ENCODE measurements around the gene BATF.

The BATF gene

DNA sequence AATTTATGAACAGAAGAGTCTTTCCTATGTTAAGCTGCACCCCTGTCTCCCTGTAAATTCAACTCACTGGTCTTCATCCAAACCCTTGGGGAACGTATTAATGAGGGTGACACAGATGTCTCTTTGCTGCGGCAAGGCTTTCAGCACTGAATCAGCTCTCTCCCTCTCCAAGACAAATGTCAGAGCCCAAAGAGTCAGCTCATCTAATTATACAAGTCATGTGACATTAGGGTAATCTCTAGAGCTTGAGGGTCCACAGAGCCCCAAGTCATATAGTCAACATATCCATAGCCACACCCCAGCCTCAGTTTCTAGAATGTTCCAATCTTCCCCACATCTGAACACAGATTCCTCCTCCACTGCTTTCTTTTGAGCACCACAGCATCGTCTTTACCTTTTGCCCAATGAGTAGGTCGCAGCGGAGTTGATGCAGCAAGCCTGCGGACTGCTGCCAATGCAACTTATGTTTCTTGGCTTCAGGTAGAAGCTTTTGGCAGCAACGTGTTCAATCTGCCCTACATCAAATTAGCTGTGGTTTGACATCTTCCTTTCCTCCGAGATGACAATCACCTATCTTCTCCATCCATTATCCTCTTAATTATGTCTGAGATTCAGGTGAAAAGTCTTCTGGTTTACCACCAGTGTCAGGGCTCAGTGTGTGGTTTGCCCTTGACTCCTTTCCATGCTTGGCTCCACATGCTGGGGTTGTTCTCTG, 5.3 kb downstream of the BATF start:
- H3K4me3 ChIP-seq (ENCODE audit: low read depth, low read length): no peak overlapping the region

DNA sequence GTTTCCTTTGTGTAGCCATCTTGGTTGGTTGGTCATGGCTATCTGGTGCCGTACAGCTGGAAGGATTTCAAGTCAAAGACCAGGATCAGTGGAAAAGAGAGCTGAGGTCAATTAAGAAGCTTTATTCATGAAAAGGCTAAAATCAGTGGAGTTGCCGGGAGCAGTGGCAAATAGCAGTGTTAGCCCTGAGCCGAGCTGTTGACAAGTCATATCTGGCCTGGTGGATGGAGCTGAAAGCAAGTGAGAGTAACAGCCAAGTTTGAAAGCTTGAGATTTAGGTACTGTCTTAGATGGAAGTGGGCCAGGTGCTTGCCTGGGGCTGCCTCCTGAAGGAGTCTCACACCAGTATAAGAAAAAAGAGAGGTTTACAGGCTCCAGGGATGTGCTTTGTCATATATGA, 9.0 kb downstream of the BATF start:
- no peak overlapping the region for H3K4me3 ChIP-seq (ENCODE audit: low read depth, low read length)
- no peak for DNase-seq (ENCODE audit: low read depth)

More for the DNA sequence above, 5.3 kb downstream of the BATF start:
- no peak for DNase-seq (ENCODE audit: low read depth)

DNA sequence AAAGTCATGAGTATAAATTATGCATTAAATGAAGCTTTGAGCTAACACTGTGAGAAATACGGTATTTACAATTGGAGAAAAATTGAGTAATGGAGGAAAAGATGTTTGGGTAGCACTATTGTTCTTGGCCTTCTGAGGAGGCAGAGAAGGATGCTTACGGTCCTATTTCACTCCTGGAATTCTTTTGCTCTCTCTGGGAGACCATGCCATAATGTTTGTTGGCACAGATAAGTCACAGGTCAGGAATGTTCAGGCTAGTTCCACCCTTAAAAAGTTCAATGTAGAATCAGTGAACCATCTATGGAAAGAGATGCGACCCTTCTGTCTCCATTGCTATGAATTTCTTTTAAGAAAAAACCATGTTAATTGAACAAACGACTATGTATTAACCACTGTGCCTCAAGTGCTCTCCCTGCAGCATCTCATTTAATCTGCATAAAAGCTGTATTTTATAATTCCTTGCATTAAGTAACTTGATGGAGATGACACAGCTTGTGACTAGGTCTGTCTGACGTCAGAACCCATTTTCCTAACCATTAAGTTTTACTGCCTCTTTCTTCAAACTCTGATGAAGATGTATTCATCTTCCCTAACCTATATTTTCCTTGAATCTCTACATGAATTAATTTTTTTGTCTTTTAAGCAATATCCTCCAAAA, 9.5 kb downstream of the BATF start:
- DNase-seq (ENCODE audit: low read depth): no peak
- H3K4me3 ChIP-seq (ENCODE audit: low read depth, low read length): no peak overlapping the region

DNA sequence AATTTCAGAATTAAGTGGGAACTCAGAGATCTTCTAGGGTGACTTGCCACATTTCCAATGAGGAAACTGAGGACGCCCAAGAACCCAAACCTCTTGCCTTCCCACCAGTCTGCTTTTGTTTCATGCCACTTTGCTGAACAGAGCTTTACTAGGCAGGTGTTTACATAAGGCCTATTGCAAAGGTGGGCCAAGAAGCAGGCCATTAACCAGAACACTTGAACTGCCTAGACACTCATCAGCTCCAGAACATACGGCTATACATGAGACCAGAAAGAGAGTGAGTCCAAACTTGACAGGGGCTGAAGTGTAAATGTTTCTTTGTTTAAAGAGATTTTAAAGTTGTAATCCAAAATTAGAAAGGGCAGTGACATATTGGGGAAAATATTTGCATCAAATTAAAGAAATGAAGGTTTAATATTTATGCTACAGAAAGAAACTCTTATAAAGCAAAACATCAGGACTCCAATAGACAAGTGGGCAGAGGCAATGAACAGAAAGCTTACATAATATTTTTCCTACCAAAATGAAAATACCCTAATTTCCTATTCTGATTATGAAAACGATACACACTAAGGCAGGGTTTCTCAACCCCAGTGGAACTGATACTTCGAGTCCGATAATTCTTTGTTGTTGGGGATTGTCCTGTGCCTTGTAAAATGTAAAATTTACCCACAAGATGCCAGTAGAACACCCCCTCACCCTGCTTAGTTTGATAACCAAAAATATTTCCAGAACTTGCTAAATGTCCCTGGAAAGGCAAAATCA, 11.7 kb downstream of the BATF start:
- no peak for DNase-seq (ENCODE audit: low read depth)
- H3K4me3 ChIP-seq (ENCODE audit: low read depth, low read length): no peak overlapping the region

DNA sequence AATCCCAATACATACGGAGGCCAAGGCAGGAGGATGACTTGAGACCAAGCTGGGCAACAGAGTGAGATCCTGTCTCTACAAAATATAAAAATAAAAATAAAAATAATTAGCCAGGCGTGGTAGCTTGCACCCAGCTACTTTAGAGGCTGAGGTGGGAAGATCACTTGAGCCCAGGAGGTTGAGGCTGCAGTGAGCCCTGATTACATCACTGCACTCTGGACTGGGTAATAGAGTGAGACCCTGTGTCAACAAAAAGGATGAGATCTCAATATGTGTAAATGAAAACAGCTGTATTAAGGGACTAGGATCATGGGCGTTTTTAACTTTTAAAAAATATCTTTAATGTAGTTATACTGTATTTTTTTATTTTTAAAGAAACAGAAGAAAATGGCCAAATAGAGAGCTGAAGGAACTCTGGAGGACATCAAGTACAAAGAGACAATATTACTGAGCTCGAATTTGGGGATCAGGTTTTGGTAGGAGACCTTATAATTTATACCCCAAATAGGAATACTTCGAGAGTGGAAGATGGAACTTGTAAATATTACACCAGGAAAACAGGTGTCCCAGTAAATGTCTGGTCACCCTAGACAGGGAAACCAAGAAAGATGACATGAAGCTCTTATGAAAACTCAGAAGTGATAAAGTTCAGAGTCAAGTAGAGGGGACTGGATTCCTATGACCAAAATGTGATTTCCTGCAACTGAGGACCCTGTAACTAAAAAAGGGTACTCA, 13.1 kb downstream of the BATF start:
- no peak overlapping the region for H3K4me3 ChIP-seq (ENCODE audit: low read depth, low read length)

DNA sequence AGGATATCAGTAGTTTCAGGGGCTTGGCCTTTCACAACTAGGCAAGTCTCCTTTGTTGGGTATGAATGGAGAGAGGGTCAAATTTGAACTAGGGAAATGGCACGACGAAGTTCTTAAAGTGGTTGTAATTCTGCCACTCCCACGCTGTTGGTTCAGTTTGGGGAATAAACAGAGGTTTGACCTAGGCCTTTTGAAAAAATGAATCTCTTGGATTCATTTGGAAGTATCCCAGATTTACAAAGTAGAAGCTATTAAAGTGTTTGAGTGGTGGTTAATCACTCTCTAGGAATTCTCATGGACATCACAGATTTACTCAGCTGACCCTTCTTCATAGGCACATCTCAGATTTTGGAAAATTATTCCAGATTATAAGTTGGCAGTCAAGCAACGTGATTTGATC, 14.8 kb downstream of the BATF start:
- DNase-seq (ENCODE audit: low read depth): no peak
- no peak overlapping the region for H3K4me3 ChIP-seq (ENCODE audit: low read depth, low read length)

More for the DNA sequence above, 13.1 kb downstream of the BATF start:
- DNase-seq (ENCODE audit: low read depth): no peak

DNA sequence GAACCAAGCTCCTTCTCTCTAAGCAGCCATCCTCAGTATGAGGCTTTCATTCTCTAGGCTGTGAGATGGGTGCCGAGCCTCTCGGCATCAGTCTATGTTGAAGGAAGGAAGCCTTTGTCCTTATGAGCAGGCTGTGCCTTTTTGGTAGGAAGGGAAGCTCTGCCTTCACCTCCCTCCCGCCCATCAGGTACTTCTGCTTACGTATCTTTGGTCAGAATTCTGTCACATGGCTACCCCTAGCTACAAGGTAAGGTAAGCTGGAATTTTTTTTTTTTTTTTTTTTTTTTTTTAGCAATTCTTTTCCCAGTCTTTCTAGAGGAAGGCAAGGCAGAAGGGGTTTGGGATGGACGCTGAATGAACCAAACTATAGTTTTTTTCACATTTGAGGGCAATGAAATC, 16.9 kb downstream of the BATF start:
- no peak overlapping the region for H3K4me3 ChIP-seq (ENCODE audit: low read depth, low read length)
- DNase-seq (ENCODE audit: low read depth): no peak

DNA sequence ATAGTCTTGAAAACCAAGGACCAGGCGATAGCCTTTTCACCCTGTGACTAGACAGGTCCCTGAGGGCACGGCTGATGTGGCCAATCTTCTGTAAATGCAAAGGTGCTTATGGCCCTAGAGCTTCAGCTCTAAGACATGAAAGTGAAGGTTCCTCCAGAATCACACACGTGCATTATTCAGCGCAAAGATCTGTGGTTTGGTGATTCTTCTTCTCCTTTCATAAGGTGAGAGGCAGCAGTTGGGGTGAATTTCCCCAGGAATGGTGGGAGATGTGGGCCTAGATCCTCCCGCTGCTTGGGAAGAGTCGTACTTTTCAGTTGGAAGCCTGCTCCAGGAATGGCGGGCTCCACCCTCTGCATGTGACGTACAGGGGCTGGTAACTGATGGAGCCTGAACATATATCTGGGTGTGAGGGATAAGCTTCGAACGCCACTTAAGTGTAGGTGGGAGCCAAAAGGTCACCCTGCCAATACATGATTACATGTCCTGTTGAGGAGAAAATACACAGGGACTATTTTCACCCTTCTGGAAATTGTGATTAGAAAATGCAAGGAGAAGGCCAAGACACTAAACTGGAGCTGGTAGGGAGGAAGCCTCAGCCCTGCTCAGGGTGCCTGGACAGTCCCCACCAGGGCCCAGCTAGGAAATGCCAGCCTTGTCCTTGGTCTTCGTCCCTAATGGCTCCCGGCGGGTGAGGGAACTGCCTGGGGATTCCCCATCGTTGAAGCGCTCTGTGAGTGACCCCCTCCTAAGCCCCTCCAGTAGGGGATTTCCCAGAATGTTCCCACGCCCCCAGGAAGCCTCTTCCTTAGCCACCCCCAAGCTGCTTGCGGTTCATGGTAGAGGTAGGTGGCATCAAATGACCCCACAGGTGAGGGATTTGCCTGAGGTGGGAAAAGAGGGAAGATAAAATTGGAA, 17.6 kb downstream of the BATF start:
- H3K4me3 ChIP-seq (ENCODE audit: low read depth, low read length): no peak overlapping the region
- DNase-seq (ENCODE audit: low read depth): no peak

DNA sequence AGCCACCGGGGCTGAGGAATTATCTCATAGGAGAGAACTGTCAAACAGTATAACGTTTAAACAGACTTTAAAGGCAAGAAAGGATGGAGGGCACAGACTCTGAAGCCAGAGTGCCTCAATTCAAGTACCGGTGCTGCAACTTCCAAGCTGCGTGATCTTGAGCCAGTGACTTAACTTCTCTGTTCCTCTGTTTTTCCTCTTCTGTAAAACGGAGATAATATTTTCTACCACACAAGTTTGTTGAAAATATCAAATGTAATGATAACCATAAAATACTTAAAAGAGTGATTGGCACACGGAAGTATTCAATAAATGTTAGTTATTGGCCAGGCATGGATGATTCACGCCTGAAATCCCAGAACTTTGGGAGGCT, 18.2 kb downstream of the BATF start:
- no peak for DNase-seq (ENCODE audit: low read depth)
- no peak overlapping the region for H3K4me3 ChIP-seq (ENCODE audit: low read depth, low read length)

DNA sequence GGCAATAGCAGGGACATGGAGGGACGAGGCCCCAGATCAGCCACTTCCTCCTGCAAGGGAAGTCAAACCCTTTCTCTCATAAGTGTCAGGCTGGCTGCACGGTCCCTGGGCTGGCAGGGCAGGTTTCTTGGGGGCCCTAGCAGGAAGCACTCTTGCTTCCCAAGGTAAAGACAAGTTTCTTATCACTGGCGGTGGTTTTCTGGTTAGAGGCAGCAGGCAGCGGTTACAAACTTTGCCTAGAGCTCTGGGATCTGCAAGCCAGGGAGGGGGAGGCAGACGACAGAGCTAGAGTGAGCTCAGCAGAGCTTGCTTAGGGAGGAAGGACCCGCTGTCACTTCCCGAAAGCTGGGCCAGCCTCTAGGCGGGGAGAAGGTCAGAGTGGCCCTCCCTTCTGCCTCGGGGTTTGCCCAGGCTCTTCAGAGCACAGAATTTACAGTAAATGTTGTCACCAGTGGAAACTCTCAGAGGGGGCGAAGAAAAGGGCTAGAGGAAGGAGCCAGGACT, 20.4 kb downstream of the BATF start:
- H3K4me3 ChIP-seq (ENCODE audit: low read depth, low read length): no peak overlapping the region
- peak; percentile 20 for DNase-seq (ENCODE audit: low read depth)

DNA sequence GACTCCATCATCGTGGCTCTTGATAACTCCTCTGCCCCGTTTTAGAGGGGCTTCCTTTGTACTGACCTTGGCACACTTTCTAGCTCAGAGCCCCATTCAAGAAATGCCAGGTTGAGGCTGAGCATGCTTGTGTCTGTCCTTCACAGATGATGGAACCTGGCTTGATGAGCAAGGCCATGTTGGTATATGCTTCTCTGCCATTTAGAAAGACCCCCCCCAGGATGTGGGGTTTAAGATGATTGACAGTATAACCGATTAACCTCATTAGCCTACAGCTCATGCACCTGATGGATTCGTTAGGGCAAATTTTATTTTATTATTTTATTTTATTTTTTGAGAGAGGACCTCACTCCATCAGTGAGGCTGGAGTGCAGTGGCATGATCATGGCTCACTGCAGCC, 21.0 kb downstream of the BATF start:
- no peak overlapping the region for H3K4me3 ChIP-seq (ENCODE audit: low read depth, low read length)
- no peak for DNase-seq (ENCODE audit: low read depth)

DNA sequence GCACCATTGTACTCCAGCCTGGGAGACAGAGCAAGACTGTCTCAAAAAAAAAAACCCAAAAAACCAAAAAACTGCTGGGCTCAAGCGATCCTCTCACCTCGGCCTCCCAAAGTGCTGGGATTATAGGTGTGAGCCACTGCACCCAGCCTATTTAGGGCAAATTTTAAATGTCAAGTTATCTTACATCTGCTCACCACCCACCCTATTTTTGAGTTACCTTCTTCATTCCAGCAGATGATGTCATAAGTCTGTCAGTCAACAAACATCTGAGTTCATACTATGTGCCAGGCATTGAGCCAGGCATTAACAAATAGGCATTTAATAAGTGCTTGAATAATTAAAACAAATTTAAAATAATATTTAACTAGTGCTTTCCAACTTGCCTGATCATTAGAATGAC, 21.5 kb downstream of the BATF start:
- DNase-seq (ENCODE audit: low read depth): no peak

DNA sequence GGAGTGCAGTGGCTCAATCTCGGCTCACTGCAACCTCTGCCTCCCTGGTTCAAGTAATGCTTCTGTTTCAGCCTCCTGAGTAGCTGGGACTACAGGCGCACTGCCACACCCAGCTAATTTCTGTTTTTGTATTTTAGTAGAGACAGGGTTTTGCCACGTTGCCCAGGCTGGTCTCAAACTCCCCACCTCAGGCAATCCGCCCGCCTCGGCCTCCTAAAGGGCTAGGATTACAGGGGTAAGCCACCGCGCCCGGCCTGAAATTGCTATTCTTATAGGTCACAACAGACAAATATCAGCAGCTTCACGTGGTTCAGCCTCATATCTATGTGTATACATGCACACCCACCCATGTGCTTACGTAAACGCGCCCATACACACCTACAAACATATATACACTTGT, 23.6 kb downstream of the BATF start:
- no peak overlapping the region for H3K4me3 ChIP-seq (ENCODE audit: low read depth, low read length)
- DNase-seq (ENCODE audit: low read depth): no peak

More for the DNA sequence above, 21.5 kb downstream of the BATF start:
- no peak overlapping the region for H3K4me3 ChIP-seq (ENCODE audit: low read depth, low read length)

DNA sequence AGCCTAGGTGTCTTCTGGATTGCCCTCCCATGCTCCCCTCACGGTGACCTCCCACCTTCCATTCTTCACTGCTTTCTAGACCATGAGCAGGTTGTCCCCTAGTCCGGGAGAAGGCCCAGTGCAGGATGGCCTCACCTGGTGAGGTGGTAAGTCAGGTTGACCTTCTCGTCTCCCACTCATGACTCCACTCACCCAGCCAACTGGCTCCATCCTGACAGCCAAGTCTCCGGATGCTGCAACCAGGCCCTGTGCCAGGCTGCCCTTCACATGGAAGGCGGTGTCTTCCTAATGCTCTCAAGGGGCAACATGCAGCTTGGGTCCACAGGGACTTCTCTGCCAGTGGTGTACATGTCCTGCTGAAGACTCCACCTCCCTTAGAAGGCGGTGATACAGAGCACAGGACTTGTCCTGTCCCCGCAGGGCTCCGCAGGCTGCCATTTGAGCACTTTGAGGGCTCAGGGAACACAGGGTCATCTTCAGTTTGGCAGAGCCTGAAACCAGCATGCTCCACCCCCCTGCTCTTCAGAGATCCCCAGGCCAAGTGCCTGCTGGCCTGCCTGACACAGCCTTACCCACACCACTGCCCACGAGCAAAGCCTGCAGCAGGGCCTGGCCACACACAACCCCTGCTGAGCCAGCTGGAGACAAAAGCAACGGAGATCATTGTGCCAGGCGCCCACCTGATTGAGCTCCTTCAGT, 25.4 kb downstream of the BATF start:
- no peak overlapping the region for H3K4me3 ChIP-seq (ENCODE audit: low read depth, low read length)
- no peak for DNase-seq (ENCODE audit: low read depth)

DNA sequence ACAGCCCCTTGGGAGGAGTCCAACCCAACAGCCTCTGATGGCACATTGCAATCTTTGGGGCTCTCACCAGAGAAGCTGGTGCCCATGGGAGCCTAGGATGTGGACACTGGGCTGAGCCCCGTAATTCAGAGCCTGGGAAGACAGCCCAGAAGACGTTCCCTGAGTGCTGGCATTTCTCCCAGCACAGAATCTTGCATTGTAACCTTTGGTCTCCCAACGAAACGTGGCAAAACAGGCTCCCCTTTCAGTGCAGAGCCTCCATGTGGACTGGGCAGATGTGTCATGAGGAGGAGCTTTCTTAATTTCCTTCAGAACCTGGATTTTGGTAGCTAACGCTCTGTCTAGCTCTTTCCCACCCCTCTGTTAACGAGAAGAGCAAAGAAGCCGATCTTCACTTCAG, 26.3 kb downstream of the BATF start:
- DNase-seq (ENCODE audit: low read depth): peak; percentile 43
- no peak overlapping the region for H3K4me3 ChIP-seq (ENCODE audit: low read depth, low read length)

DNA sequence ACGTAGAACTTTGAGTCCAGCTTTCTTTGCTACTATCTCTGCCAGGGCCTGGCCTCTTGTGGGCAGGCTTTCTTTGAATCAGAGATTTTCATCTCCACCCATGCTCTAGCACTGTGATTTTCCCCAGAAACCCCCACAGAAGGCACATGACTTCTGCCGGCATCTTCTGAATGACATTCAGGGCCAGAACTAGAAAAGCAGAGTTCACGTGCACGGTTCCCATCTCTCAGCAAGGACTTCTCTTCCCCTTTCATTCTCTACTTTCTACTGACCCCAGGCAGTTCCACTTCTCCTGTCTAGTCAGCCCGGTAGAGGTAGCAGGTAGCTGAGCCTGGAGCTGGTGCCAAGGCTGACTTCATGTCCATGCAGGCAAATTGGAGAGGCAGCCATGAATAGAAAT, 26.9 kb downstream of the BATF start:
- H3K4me3 ChIP-seq (ENCODE audit: low read depth, low read length): no peak overlapping the region
- DNase-seq (ENCODE audit: low read depth): no peak

DNA sequence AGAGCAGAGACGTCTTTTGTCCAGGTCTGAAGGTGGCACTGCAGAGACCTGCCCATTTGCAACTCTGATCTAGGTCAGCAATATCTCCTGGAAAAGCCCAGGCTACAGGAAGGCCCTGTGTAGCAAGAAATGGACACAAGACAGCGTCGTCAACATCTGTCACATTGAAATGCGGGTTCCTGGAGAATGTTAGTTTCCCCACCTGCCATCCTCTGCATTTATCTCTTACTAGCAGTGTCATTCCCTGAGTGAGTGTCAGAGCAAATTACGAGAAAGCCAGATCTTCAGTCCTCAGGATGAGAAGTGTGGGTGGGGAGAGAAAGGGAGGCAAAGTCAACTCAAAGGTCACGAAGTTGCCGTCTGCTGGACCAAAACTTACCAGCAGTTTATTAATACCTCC, 28.8 kb downstream of the BATF start:
- no peak overlapping the region for H3K4me3 ChIP-seq (ENCODE audit: low read depth, low read length)
- no peak for DNase-seq (ENCODE audit: low read depth)

DNA sequence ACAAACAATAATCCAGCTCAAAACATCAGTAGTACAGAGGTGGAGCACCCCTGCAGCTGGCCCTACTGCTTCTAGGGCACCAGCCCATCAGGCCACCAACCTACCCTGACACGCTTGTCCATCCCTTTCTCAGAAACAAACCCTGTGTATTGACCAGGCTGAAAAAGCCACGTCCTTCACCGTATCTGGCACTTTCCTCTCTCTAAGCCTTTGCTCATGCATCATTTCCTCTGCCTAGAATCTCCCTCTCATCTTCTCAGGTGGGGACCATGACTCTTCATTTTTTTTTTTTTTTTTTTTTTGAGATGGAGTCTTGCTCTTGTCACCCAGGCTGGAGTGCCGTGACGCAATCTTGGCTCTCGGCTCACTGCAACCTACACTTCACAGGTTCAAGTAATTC, 30.9 kb downstream of the BATF start:
- H3K4me3 ChIP-seq (ENCODE audit: low read depth, low read length): no peak overlapping the region
- no peak for DNase-seq (ENCODE audit: low read depth)

Measured in skeletal muscle cell (primary cell).